ENCODE measurements around the gene EIF4H. TPM values are rescaled to one million over a fixed set of nuclear protein-coding genes. Genes with fewer than 3 reads are reported as not detected.

Gene EIF4H
- polyA plus RNA-seq, 1 donor (not counting 4 experiments of a cell fraction or from before 2014, with no cell fraction given), result 340 TPM

DNA sequence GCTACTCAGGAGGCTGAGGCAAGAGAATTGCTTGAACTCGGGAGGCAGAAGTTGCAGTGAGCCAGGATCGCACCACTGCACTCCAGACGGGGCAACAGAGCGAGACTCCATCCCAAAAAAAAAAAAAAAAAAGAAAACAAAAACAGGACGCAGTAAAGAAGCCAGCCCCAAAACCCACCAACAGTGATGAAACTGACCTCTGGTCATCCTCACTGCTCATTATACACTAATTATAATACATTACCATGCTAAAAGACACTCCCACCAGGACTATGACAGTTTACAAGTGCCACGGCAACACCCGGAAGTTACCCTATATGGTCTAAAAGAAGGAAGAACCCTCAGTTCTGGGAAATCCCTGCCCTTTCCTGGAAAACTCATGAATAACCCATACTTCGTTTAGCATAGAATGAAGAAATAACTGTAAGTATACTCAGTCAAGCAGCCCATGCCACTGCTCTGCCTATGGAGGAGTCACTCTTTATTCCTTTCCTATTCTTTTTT is 40.0 kb upstream of the EIF4H start:
- H2AFZ ChIP-seq (ENCODE audit: control insufficient read depth, low read length), result no peak overlapping the region
- H3K79me2 ChIP-seq (ENCODE audit: control insufficient read depth, insufficient read depth, low read length), result no peaks in the 10 kb centered on the region
- FAIRE-seq, result no peak
- no peak overlapping the region for H3K4me3 ChIP-seq (ENCODE audit: control insufficient read depth in 2 of 3, extremely low read depth in 1 of 3, insufficient read depth in 2 of 3, low read depth in 1 of 3, low read length in 3 of 3)
- H3K27ac ChIP-seq (ENCODE audit: control insufficient read depth, insufficient read depth, low read length), result peak overlapping the region; percentile 54
- H4K20me1 ChIP-seq (ENCODE audit: control insufficient read depth, extremely low read depth, insufficient read depth, low read length), result no peaks in the 10 kb centered on the region
- no peaks in the 10 kb centered on the region for H3K9me3 ChIP-seq (ENCODE audit: control insufficient read depth, low read depth, low read length)
- no peak overlapping the region for H3K4me2 ChIP-seq (ENCODE audit: control insufficient read depth, extremely low read depth, insufficient read depth, low read depth, low read length)
- H3K9me1 ChIP-seq (ENCODE audit: control insufficient read depth, extremely low read depth, insufficient read depth, low read length), result no peaks in the 10 kb centered on the region
- dilution Hi-C loops (cut with MboI; ENCODE audit: extremely low pct_ligation_motif_present, low sequenced_read_pairs), result no loop called here
- TF ChIP-seq, protein P1, sequence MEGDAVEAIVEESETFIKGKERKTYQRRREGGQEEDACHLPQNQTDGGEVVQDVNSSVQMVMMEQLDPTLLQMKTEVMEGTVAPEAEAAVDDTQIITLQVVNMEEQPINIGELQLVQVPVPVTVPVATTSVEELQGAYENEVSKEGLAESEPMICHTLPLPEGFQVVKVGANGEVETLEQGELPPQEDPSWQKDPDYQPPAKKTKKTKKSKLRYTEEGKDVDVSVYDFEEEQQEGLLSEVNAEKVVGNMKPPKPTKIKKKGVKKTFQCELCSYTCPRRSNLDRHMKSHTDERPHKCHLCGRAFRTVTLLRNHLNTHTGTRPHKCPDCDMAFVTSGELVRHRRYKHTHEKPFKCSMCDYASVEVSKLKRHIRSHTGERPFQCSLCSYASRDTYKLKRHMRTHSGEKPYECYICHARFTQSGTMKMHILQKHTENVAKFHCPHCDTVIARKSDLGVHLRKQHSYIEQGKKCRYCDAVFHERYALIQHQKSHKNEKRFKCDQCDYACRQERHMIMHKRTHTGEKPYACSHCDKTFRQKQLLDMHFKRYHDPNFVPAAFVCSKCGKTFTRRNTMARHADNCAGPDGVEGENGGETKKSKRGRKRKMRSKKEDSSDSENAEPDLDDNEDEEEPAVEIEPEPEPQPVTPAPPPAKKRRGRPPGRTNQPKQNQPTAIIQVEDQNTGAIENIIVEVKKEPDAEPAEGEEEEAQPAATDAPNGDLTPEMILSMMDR (optimal IDR thresholded peaks at IDR 0.05 in 1 of 3, IDR thresholded peaks at IDR 0.05 in 1 of 3, conservative IDR thresholded peaks at IDR 0.05 in 1 of 3; ENCODE audit: extremely low read depth in 1 of 3, insufficient read depth in 2 of 3, low read length in 3 of 3), result no peak
- peaks cover 11% of the 10 kb centered on the region for H3K4me1 ChIP-seq (ENCODE audit: control insufficient read depth, extremely low read depth, insufficient read depth, low read length)
- no peak for DNase-seq (ENCODE audit: low read depth, low spot score)
- H3K9ac ChIP-seq (ENCODE audit: control insufficient read depth, extremely low read depth, insufficient read depth, low read length), result no peak overlapping the region
- H3K27me3 ChIP-seq (ENCODE audit: control insufficient read depth, extremely low read depth, insufficient read depth, low read length), result no peaks in the 10 kb centered on the region
- H3K36me3 ChIP-seq (ENCODE audit: control insufficient read depth in 2 of 2, extremely low read depth in 1 of 2, insufficient read depth in 2 of 2, low read length in 2 of 2), result no peaks in the 10 kb centered on the region

DNA sequence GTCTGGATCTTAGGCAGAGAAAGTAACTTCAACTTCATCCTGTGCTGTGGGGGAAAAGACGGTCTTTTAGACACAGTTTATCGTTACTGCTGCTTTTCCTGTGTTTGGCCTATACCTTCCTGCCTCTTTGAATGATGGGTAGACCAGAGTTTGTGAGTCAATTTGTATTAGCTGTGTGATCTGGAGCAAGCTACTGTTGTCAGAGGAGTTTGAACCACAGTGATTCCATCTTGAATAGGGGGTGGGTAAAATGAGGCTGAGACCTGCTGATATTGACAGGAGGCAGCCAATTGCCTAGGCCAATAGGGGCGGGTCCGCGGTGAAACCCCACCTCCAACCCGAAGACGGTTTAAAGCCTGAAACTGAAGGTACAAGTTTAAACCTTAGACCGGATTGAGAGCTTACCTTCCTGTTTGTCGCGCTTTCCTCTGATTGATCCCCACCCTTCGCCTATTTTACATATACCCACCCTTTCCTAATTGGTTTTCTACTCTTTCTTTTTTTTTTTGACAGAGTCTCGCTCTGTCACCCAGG is 35.8 kb upstream of the EIF4H start:
- dilution Hi-C loops (cut with MboI; ENCODE audit: extremely low pct_ligation_motif_present, low sequenced_read_pairs), result no loop called here

More for the DNA sequence above, 35.8 kb upstream of the EIF4H start:
- no peaks in the 10 kb centered on the region for H3K9me1 ChIP-seq (ENCODE audit: control insufficient read depth, extremely low read depth, insufficient read depth, low read length)
- FAIRE-seq, result no peak
- TF ChIP-seq, protein P1 (optimal IDR thresholded peaks at IDR 0.05 in 1 of 3, IDR thresholded peaks at IDR 0.05 in 1 of 3, conservative IDR thresholded peaks at IDR 0.05 in 1 of 3; ENCODE audit: extremely low read depth in 1 of 3, insufficient read depth in 2 of 3, low read length in 3 of 3), result no peak
- no peak for TF ChIP-seq EZH2 (IDR thresholded peaks at IDR 0.05; ENCODE audit: low read length)
- no peaks in the 10 kb centered on the region for H4K20me1 ChIP-seq (ENCODE audit: control insufficient read depth, extremely low read depth, insufficient read depth, low read length)
- no peak overlapping the region for H3K4me2 ChIP-seq (ENCODE audit: control insufficient read depth, extremely low read depth, insufficient read depth, low read depth, low read length)
- DNase-seq (ENCODE audit: low read depth, low spot score), result no peak
- peaks cover 17% of the 10 kb centered on the region for H3K4me1 ChIP-seq (ENCODE audit: control insufficient read depth, extremely low read depth, insufficient read depth, low read length)
- no peak overlapping the region for H3K27ac ChIP-seq (ENCODE audit: control insufficient read depth, insufficient read depth, low read length)
- H3K9me3 ChIP-seq (ENCODE audit: control insufficient read depth, low read depth, low read length), result no peaks in the 10 kb centered on the region
- no peak overlapping the region for H2AFZ ChIP-seq (ENCODE audit: control insufficient read depth, low read length)
- no peak overlapping the region for H3K4me3 ChIP-seq (ENCODE audit: control insufficient read depth in 2 of 3, extremely low read depth in 1 of 3, insufficient read depth in 2 of 3, low read depth in 1 of 3, low read length in 3 of 3)
- no peaks in the 10 kb centered on the region for H3K27me3 ChIP-seq (ENCODE audit: control insufficient read depth, extremely low read depth, insufficient read depth, low read length)
- no peak overlapping the region for H3K9ac ChIP-seq (ENCODE audit: control insufficient read depth, extremely low read depth, insufficient read depth, low read length)
- H3K36me3 ChIP-seq (ENCODE audit: control insufficient read depth in 2 of 2, extremely low read depth in 1 of 2, insufficient read depth in 2 of 2, low read length in 2 of 2), result no peaks in the 10 kb centered on the region
- no peaks in the 10 kb centered on the region for H3K79me2 ChIP-seq (ENCODE audit: control insufficient read depth, insufficient read depth, low read length)

Measured in keratinocyte (primary cell).